Measurements from ENCODE around the gene ALK. TPM values are rescaled to one million over a fixed set of nuclear protein-coding genes. Genes with fewer than 3 reads are reported as not detected.

Gene ALK
- total and polyA plus RNA-seq, 2 donors (not counting 1 experiment from before 2014, with no cell fraction given): not detected

DNA sequence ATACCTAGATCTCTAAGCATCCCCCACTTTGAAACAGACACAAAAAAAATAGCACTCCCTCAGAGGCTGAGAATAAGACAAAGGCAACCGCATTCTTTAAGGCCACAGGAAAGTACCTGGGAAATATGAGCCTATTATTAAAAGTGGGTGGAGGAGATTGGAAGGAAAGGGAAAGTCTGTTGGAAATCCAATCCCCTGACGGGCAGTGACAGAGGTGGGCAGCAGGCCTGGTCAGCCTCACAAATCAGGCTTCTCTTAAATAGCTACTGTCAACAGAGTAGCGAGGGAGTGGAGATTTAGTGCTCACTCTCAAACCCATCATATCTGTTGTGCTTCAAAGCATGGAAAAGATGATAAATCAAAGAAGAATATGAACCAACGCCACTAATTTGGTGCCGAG is 324.4 kb downstream of the ALK start:
- WGBS (ENCODE audit: insufficient coverage): 100% methylated on average over 1 of the region's 5 CpGs
- ChIA-PET CTCF (no interaction called here), POLR2A (no interaction called here)
- no peak for DNase-seq
- H3K27ac ChIP-seq (ENCODE audit: low read length in 2 of 2): no peak overlapping the region
- intact Hi-C loops (cut with micrococcal nuclease): no loop called here
- H3K27me3 ChIP-seq (replicated peaks in 1 of 4; ENCODE audit: control extremely low read depth in 1 of 4, control insufficient read depth in 3 of 4, insufficient read depth in 4 of 4, low read length in 3 of 4): peaks cover 0 to 2% (median 0%) of the 10 kb centered on the region in 4 experiments
- no peaks in the 10 kb centered on the region for H4K20me1 ChIP-seq (ENCODE audit: control insufficient read depth, insufficient read depth, low read length, poor library complexity, severe bottlenecking)
- Mint-ChIP-seq H3K27ac (no peak overlapping the region), H3K4me1 (no peaks in the 10 kb centered on the region), H3K9me3 (ENCODE audit: insufficient read depth) (no peaks in the 10 kb centered on the region), H3K4me3 (no peak overlapping the region), H3K27me3 (peaks cover 3% of the 10 kb centered on the region)
- no peak overlapping the region for H3K4me3 ChIP-seq (ENCODE audit: control extremely low read depth in 1 of 5, extremely low read depth in 1 of 5, insufficient read depth in 1 of 5, low read depth in 2 of 5, low read length in 4 of 5)
- no peaks in the 10 kb centered on the region for H3K4me1 ChIP-seq (ENCODE audit: control insufficient read depth in 2 of 2, insufficient read depth in 2 of 2, low read length in 2 of 2)
- no peak overlapping the region for H3K4me2 ChIP-seq (replicated peaks; ENCODE audit: low read depth, low read length, poor library complexity, severe bottlenecking)
- no peaks in the 10 kb centered on the region for H3K79me2 ChIP-seq (ENCODE audit: control insufficient read depth, insufficient read depth, low read length)
- ATAC-seq (ENCODE audit: low read depth): no peak
- H3K9ac ChIP-seq (ENCODE audit: low read length): no peak overlapping the region
- TF ChIP-seq, protein P1, sequence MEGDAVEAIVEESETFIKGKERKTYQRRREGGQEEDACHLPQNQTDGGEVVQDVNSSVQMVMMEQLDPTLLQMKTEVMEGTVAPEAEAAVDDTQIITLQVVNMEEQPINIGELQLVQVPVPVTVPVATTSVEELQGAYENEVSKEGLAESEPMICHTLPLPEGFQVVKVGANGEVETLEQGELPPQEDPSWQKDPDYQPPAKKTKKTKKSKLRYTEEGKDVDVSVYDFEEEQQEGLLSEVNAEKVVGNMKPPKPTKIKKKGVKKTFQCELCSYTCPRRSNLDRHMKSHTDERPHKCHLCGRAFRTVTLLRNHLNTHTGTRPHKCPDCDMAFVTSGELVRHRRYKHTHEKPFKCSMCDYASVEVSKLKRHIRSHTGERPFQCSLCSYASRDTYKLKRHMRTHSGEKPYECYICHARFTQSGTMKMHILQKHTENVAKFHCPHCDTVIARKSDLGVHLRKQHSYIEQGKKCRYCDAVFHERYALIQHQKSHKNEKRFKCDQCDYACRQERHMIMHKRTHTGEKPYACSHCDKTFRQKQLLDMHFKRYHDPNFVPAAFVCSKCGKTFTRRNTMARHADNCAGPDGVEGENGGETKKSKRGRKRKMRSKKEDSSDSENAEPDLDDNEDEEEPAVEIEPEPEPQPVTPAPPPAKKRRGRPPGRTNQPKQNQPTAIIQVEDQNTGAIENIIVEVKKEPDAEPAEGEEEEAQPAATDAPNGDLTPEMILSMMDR (IDR thresholded peaks at IDR 0.05): no peak
- TF ChIP-seq EZH2 (IDR thresholded peaks at IDR 0.05; ENCODE audit: borderline replicate concordance, insufficient read depth, low read depth, low read length, poor library complexity, severe bottlenecking): no peak
- H3K36me3 ChIP-seq (replicated peaks in 1 of 2; ENCODE audit: control extremely low read depth in 1 of 2, control insufficient read depth in 1 of 2, extremely low read depth in 1 of 2, insufficient read depth in 2 of 2, low read length in 1 of 2): no peaks in the 10 kb centered on the region
- no peaks in the 10 kb centered on the region for H3K9me3 ChIP-seq (ENCODE audit: control extremely low read depth in 1 of 3, control insufficient read depth in 2 of 3, insufficient read depth in 1 of 3, low read length in 2 of 3)
- H2AFZ ChIP-seq (ENCODE audit: insufficient read depth, low read depth, low read length, poor library complexity, severe bottlenecking): no peak overlapping the region

DNA sequence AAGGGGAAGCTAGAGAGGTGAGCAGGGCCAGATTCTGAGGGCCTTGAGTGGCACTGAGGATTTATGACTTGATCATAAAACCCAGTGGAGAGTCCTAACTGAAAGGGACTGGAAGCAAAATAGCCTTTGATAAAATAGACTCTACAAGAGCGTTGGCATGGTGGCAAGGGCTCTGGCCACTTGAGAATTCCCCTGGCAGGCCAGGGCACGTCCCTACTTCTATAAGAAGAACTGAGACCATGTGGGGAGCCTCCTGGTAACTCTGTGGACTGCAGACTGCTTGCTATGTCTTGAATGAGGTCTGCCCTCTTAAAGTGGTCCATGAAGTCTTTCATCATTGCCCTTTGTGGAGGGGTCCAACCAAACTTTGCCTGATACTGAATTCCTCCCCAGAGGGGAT is 324.8 kb downstream of the ALK start:
- ChIA-PET CTCF (no interaction called here), POLR2A (no interaction called here)
- Histone ChIP-seq H3K4me3 (ENCODE audit: control extremely low read depth in 1 of 5, extremely low read depth in 1 of 5, insufficient read depth in 1 of 5, low read depth in 2 of 5, low read length in 4 of 5) (no peak overlapping the region), H3K4me2 (replicated peaks; ENCODE audit: low read depth, low read length, poor library complexity, severe bottlenecking) (no peak overlapping the region), H3K9me3 (ENCODE audit: control extremely low read depth in 1 of 3, control insufficient read depth in 2 of 3, insufficient read depth in 1 of 3, low read length in 2 of 3) (no peaks in the 10 kb centered on the region), H3K9ac (ENCODE audit: low read length) (no peak overlapping the region), H2AFZ (ENCODE audit: insufficient read depth, low read depth, low read length, poor library complexity, severe bottlenecking) (no peak overlapping the region), H3K4me1 (ENCODE audit: control insufficient read depth in 2 of 2, insufficient read depth in 2 of 2, low read length in 2 of 2) (no peaks in the 10 kb centered on the region), H3K27ac (ENCODE audit: low read length in 2 of 2) (no peak overlapping the region), H4K20me1 (ENCODE audit: control insufficient read depth, insufficient read depth, low read length, poor library complexity, severe bottlenecking) (no peaks in the 10 kb centered on the region), H3K27me3 (replicated peaks in 1 of 4; ENCODE audit: control extremely low read depth in 1 of 4, control insufficient read depth in 3 of 4, insufficient read depth in 4 of 4, low read length in 3 of 4) (peaks cover 0 to 2% (median 0%) of the 10 kb centered on the region in 4 experiments), H3K36me3 (replicated peaks in 1 of 2; ENCODE audit: control extremely low read depth in 1 of 2, control insufficient read depth in 1 of 2, extremely low read depth in 1 of 2, insufficient read depth in 2 of 2, low read length in 1 of 2) (no peaks in the 10 kb centered on the region), H3K79me2 (ENCODE audit: control insufficient read depth, insufficient read depth, low read length) (no peaks in the 10 kb centered on the region)
- intact Hi-C loops (cut with micrococcal nuclease): no loop called here
- H3K4me3 Mint-ChIP-seq: no peak overlapping the region
- no peaks in the 10 kb centered on the region for H3K4me1 Mint-ChIP-seq
- ATAC-seq (ENCODE audit: low read depth) (no peak), DNase-seq (no peak)
- peaks cover 3% of the 10 kb centered on the region for H3K27me3 Mint-ChIP-seq
- H3K9me3 Mint-ChIP-seq (ENCODE audit: insufficient read depth): no peaks in the 10 kb centered on the region
- 72% methylated on average over 2 of the region's 2 CpGs for WGBS (ENCODE audit: insufficient coverage)
- TF ChIP-seq, protein P1 (IDR thresholded peaks at IDR 0.05): no peak
- TF ChIP-seq EZH2 (IDR thresholded peaks at IDR 0.05; ENCODE audit: borderline replicate concordance, insufficient read depth, low read depth, low read length, poor library complexity, severe bottlenecking): no peak
- no peak overlapping the region for H3K27ac Mint-ChIP-seq
